Measurements from ENCODE around the gene TMEM74B.

TMEM74B gene

DNA sequence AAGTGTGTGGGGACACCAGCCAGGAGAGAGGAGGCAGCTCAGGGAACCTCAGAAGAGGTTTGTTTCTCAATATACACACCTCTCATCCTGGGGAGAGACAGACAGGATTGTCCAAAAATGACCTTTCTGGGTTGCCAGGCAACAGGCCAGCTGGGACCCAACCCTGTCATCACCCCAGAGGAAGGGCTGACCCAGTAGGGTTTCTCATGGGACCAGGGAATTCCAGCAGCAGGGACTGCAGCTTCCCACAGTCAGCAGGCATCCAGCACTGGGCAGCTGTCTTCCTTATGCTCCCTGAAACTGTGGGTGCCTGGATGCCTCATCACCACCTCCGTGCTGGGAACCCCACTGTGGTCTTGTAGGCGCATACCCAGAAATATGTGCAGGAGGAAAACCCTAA, 19.8 kb upstream of the TMEM74B start:
- DNase-seq = no peak

DNA sequence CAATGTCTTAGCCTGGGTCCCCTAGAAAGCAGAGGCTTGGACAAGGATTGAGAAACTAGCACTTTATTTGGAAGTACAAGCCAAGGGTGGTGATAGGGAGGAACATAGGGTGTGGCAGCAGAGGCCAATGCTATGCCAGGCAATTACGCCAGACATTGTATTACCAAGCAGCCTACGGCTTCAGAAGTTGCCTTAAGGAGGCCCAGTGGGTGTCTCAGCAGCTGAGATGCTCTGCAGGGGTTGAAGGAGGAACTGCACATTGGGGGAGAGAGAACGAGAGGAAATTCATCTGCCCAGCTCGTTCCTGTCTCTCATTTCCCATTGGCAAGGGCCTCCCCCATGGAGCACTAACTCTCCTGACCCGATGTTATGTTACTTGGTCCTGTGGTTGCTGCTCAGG, 19.3 kb upstream of the TMEM74B start:
- DNase-seq = no peak

DNA sequence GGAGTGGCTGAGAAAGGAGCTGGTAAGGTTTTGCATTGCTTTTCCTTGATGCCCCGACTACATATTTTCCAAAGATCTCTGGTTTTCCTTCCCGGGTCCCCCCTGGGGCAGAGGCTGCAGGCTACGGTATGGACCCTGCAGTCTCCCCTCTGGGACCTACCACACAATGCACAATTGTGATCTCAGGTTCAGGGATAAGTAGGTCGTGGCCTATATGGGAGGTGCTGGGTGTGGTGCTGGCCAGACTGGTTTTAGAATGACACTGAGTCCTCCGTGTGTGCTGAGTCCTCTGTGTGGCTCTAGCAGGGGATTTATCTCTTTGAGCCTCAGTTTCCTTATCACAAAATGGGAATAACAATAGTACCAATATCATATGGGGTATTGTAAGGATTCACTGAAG, 18.8 kb upstream of the TMEM74B start:
- DNase-seq = no peak

DNA sequence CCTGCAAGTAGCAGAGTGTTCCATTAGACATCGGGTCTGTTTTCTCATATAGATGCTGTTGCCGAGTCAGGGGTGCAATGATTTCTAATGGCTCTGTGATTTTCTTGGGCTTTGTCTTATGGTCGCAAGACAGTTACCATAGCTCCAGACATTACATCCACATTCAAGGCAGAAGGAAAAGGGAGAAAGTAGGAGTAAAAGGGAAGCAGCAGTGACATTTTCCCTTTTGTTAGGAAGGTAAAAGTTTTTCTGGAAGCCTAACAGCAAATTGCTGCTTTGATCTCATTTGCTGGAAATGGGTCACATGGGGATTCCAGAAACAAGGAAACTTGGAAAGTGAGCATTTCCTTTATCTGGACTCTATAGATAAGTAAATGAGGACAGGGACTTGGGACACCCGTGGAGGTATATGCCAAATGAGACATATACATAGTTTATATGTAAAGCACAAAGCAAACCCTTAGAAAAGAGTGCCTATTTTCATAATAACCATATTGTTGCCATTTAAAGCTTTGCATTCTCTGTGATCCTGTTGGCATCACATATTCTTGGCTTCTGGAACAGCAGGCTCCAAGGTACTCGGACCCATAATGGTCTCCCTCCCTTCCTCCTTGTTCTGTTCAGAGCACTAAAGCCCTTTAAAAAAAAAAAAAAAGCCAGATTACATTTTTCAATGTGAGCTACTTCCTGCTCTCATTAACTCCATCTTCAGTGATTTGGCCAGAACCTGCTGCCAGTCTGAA, 18.2 kb upstream of the TMEM74B start, which contains the start of gene C20orf202:
TSS of gene C20orf202 (plus strand) at position 693 of the 743 bp plus-strand sequence. CDS start 132 bp downstream, outside the sequence.
- no peak for DNase-seq

DNA sequence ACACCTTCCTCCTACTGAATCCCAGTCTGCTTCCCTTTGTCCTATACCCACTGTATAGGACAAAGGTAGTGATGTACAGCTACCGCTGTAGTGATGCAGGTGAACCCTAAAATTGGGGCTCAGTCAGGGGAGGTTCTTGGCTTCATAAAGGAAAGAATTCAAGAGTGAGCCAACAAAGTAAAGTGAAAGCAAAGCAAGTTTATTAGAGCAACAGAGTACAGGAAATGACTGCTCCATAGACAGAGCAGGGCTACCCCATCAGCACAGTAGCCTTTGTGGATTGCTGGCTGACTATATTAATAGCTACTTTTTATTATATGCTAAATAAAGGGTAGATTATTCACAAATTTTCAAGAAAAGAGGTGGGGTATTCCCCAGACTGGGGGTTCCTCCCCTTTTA, 15.2 kb upstream of the TMEM74B start:
- DNase-seq = no peak

DNA sequence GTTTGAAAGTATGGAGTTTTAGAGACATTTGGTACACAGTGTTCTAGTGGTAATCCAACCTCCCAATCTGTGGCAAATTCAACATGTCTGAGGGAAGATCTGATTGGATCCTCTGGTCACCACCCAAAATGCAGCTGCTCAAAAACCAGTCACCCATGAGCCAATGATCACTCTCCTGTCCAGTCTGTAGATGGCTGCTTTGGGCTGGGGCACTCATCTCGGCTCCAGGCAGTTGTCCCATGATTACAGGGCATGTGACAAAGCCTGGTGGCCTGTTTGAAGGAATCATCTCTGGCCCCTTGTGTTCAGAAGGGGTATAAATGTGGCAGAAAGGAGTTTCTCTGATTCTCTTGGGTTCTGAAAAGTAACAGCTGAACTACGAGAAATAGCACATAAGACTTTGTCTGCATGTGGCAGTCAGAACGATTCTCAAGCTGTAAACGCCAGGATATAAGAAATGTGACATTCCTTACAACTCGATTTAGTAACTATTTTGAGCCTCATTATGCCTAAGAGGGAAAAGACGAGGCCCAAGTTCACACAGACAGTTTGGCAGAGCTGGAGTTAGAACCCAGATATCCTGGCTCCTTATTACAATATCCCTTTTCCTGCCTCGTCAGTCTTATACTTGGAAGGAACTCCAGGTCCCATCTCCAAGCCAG, 14.6 kb upstream of the TMEM74B start:
- no peak for DNase-seq

DNA sequence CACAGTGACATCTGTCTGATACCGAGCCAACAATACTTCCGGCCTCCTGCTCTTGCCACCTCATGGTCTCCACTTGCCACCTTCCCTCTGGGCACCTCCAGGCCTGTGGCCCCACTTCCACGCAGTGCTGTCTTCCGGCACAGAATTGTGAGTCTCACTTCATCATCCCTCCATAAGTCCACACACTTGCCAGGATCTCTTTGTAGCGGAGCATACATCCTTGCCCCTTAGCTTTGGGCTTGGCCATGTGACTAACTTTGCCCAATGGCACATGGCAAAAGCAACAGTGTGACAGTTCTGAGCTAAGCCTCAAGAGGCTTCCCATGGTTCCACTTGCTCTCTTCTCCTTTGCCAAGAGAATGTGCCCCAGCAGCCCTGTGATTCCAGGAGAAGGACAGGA, 14.0 kb upstream of the TMEM74B start:
- no peak for DNase-seq

DNA sequence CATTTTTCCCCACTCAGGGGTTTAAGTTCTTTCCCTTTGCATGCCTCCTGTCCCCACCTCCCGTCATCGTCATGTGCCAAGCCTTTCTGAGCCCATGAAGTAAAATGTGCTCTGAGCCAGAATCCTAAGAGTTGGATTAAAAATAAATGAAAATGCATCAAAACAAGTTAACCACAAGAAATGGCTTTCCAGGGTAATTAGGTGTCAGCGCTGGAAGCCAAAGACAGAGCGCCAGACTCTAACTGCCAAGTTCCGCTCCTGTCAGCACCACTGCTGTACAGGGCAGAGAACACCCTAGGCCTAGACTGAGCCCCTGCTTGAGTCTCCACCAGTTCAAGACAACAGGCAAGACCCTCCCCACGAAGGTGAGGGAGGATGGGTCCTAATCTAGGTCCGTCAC, 13.0 kb upstream of the TMEM74B start:
- no peak for DNase-seq

DNA sequence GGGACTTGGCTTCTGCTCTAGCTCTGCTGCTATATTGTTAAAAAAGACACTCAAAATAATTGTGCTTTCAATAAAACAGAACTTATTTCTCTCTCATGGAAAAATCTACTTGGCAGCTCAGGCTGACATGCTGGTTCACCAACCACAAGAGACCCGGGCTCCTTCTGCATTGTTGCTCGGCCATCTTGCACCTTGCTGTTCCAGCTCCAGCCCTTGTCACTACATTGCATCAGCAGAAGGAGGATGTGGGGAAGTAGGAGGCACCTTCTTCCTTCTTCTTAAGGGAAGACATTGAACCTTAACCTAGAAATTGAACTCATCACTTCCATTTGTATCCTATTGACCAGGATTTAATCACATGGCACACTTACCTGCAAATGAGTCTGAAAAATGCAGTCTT, 11.9 kb upstream of the TMEM74B start:
- no peak for DNase-seq

DNA sequence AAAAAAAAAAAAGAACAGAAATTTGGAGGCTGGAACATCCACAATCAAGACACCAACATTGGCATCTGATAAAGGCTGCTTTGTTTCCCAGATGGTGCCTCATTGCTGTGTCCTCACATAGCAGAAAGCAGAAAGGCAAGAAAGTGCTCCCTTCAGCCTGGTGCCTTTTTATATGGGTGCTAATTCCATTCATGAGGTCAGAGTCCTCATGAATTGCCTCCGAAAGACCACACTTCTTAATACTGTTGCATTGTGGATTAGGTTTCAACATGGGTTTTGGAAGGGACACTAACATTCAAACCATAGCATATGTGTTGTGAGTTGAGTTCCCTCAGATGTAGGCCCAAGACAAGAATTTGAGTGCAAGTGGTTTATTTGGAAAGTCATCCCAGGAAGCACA, 10.4 kb upstream of the TMEM74B start:
- no peak for DNase-seq

DNA sequence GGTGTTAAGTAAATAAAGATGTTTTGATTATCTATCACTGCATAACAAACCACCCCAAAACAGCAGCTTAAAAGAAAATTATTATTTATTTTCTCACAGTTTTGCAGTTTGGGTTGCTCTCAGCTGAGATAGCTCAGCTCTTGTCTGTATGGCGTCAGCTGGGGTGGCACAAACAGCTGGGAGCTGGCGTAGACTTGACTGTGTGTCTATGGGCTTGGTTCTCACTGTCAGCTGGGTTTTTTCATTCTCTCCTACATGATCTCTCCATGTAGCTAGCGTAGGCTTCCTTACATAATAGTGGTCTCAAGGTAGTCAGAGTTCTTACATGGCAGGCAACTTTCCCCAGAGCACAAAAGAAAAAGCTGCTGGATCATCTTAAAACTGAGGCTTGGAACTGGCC, 6.5 kb upstream of the TMEM74B start:
- DNase-seq = no peak

DNA sequence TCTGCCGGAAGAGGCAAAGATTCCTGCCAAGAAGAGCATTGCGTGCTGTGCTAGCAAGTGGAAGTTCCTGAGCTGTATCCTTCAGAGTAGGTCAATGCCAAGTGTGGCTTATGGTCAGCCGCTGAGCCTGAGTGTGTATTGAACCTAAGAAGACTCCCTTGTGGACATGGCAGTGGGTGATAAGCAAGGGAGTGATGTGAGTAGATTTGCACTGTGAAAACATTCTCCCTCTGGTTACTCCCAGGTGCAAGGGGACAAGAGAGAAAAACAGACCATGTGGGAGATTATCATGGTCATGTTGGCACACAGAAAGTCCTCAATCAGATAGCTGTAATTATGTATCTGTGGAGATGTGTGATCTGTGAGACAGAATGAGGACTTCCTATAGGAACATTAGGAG, 6.1 kb upstream of the TMEM74B start:
- no peak for DNase-seq

DNA sequence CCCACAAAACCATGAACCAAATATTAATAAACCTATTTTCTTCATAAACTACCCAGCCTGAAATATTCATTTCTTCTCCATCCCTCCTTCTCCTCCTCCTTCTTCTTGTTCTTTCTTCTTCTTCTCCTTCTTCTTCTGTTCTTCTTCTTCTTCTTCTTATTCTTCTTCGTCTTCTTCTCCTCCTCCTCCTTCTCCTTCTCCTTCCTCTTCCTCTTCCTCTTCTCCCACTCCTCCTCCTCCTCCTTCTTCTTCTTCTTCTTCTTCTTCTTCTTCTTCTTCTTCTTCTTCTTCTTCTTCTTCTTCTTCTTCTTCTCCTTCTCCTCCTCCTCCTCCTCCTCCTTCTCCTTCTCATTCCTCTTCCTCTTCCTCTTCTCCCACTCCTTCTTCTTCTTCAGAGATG, 5.0 kb upstream of the TMEM74B start:
- no peak for DNase-seq

DNA sequence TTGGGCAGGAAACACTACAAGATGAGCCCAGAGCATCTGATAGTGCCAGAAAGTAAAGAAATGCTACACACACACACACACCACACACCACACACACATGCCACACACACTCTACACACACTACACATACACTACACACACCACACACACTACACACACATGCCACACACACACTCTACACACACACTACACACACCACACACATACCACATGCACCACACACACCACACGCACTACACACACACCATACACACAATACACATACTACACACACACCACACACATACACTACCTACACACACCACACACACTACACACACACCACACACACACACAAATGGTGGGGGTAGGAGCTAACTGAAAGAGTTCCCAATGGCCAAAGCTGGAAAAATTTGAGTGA, 3.6 kb upstream of the TMEM74B start:
- no peak for DNase-seq

DNA sequence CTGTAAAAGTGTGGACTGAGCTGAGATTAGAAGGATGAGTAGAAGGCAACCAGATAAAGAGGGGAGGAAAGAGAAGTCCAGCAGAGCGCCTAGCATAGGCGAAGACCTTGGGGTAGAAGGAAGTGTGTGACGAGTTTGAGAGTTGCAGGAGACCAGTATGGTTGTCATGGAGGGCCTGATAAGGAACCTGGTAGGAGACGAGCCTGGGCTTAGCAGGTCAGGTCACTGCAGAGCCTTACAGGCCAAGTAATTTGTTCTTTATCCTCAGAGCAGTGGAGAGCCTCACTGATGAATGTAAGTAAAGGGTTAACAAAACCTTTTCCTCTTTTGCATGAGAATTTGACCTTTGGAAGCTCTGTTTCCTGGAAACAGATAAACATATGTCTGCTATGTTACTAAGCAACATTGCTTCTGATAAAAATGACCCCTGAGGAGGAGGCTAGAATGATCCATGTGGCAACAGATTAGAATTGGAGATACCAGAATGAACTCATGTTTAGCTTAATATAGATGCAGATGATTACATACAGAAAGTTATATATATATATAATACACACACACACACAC, 2.9 kb upstream of the TMEM74B start:
- no peak for DNase-seq

DNA sequence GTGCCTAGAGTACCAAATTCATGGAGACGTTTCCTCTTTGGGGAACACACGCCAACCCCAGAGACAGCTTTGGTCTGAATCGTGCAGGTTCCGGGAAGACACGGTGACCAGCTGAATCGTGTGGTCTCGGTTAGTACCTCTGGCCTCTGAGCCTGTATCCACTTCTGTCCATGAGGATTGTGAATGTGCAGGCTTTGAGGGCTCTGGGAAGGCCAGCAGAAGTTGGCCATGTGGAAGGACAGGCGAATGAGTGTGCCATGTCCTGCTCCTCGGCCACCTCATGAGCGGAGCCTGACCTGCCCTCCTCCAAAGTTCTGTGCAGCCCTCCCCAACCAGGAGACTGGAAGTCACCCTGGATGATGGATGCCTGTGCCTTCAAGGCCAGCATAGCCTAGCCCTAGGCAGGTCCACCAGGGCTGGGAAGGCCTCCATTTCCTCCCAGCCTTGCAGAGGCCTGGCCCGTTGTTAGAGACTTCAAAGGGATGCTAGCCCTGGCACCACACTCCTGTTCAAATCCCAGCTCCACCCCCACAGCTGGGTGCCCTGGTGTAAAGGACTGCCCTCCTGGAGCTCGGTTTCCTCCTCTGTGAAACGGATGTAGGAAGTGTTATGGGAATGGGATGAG, 1.7 kb upstream of the TMEM74B start:
- no peak for DNase-seq

DNA sequence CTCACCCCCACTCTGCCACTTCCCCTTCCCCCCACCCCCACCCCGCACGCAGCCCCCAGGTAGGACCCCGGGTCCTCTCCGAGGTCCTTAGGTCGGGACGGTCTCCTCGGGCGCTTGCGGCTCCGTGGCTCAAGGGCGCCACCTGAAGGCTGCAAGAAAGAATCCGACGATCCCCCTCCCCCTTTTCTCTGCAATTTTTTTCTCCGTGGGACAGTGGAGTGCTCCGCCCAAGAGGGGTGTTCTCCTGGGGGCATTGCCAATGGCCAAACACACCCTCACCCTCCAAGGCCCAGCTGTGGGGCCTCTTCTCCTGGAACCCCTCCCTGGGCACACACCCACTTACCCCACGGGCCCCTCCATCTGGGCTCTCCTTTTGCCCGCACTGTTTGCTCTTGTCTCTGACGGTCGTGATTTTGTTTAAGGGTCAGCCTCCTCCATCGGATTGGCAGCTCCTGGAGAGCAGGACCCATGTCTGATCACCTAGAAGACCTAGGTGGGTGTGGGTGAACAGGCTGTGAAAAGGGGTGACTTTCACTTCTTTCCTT, 1.1 kb upstream of the TMEM74B start:
- DNase-seq = peak; percentile 26

DNA sequence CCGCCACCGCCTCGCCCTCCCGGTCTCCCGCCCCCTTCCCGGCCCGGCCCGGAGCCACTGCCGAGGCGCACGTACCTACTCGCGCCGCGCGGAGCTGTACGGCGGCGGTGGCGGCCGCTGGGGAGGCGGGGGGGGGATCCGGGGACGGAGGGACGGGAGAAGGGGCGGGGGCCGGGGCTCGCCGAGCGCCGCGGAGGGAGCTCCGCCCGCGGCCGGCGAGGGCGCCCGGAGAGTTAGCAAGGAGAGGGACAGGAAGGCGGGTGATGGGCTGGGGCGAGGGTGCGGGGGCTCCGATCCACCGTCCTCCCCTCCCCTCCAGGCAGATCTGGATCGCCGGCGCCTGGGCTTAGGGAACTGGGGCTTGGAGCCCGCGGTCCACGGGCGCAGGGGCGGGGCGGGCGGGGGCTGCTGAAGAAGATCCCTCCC, 548 bp upstream of the TMEM74B start:
- DNase-seq = no peak

DNA sequence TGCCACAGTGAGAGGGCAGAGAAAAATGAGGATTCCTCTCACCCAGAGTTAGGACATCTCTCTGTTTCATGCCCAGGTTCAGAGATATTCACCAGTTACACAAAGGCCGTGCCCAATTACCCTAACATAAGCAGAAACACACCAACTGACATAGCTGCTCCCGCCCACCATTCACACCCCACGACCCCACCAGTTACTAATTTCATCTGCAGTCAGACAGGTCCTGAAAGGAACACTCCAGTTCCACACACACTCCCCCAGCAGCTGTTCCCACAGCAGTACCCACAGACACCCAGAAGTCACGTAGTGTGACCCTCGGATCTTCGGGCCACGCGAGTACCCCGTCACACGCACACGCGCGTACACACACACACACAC, 532 bp downstream of the TMEM74B start:
- DNase-seq = no peak

DNA sequence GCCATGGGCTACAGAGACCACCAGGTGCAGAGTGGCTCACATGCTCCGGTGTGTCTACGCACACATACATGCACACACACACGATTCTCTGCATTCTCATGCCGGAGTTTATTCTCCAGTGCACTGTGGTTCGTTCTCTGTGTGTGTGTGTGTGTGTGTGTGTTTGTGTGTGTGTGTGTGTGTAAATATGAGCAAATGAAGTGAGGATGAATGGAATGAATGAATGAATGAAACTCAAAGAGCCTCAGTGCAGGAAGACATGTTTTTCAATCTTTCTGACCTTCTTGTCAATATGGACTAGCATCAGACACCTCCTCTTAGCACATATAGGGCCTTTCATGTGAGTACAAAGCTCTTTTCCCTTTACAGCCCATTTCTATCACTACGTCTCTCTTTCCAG, 1.6 kb downstream of the TMEM74B start:
- DNase-seq = no peak

DNA sequence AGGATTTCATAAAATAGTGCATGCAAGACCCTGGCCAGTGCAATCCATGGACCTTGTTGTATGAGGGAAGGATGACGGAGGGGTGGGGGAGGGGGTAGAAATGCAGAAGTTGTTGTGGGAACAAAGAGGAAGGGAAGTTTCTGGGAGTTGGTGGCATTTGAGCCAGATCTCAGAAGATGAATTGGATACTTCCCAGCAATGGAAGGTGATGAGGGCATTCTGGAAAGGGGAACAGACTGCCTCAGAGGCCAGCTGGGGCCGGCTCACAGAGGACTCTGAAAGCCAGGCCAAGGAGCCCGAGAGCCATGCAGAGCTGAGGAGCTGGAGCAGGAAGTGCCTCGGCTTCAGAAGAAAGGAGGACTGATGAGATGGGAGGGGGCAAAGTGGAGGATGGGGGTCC, 2.7 kb downstream of the TMEM74B start:
- no peak for DNase-seq

DNA sequence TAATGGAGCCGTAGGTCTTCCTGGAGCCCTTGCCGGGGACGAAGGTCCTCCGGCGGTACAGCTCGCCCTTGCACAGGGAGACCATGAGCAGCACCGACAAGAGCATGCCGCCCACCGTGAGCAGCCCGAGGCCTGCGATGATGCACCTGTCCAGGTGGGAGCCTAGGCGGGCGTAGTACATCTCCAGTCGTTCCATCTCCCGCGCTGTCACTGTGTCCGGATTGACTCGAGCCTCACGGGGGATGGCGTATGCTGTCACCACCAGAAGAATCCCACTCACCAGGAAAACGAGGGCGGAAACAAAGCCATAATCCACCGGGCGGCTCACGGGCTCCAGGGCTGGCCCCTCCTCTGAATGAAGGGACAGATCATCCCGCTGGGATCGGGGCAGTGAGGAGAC, 3.8 kb downstream of the TMEM74B start:
- no peak for DNase-seq

DNA sequence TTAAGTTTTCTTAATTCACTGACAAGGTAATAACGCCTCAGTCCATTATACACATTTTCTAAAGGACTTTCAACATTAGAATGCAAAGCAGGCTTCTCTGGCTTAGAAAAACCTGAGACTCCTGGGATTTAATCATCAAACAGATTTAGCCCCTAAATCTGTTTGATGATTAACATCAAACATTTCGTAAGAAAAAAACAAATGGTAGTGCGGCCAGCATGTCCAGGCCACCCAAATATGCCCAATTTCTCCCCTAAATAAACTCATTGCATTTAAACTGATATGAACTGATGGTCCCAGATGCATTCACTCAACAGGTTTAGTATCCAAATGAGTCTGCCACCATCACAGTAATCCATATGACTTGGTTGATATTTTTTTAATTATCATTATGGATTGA, 6.2 kb downstream of the TMEM74B start:
- DNase-seq = no peak

DNA sequence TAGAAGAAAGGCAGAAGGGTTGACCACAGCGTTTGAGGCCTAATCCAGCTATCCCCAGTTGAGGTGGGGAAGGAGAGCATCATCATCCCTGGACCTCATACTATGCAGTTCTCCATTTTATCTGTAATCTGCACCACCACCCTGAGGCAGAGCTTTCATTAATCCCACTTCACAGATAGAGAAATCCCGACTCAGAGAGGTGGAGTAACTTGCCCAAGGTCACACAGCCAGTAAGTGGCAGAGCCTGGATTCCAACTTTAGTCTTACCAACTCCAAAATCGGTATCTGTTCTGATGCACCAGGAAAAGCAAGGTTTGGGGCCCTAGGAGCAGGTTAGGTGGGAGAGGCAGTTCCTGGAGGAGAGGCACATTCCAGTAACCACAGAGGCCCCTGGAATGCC, 6.7 kb downstream of the TMEM74B start:
- DNase-seq = no peak

Measured in NCI-H774 (cell line).